Measurements from ENCODE around the gene GJB3.

GJB3 gene

GRCh38 chr1:34825455-34826091, 44.6 kb downstream of the GJB3 start:
- no peak for DNase-seq (ENCODE audit: low spot score)

DNA sequence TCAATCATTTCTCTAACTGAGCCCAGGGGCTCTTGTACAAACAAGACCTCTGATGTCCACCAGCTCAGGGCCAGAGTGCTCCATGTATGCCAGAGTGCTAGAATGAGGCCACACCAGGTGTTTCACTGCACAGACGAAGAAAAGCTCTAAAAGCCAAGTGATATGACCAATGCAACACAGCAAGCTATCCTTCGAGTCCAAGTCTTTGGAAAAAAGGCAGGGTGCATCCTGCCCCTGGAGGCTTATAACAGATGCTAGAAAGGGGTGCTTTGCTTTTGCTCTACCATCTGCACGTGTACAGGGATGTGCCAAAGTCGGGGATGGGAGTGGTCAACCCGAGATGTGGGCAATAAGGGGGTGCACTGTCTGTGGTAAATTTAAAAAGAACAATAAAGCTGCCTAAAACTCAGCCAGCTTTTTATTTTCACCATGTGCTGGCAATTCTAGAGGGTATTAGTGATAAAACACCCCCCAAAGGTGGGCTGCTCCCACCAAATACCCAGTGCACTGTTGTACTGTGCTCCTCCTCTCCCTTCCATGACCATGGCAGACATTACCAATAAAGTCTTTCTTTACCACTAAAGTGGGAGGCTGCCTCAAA, 46.4 kb downstream of the GJB3 start:
- DNase-seq (ENCODE audit: low spot score) = no peak

DNA sequence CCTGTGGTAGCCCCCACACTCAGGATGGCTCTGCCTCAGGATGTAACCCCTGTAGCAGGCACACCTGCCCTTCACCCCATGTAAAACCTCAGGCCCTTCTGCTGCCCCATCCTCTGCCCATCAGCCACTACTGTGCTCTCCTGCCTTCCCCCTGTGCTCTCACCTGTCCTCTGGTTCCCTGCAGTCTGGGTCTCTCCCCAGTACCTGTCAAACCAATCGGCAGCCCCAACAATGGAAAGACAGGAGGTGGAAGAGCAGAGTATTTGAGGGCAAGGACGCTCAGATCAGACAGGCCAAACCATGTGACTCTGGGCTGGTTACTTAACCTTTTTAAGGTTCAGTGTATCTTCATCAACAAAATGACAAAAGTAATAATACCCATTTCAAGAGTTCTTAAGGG, 47.6 kb downstream of the GJB3 start:
- DNase-seq (ENCODE audit: low spot score) = no peak

GRCh38 chr1:34829250-34829649, 48.2 kb downstream of the GJB3 start:
- DNase-seq (ENCODE audit: low spot score) = no peak

DNA sequence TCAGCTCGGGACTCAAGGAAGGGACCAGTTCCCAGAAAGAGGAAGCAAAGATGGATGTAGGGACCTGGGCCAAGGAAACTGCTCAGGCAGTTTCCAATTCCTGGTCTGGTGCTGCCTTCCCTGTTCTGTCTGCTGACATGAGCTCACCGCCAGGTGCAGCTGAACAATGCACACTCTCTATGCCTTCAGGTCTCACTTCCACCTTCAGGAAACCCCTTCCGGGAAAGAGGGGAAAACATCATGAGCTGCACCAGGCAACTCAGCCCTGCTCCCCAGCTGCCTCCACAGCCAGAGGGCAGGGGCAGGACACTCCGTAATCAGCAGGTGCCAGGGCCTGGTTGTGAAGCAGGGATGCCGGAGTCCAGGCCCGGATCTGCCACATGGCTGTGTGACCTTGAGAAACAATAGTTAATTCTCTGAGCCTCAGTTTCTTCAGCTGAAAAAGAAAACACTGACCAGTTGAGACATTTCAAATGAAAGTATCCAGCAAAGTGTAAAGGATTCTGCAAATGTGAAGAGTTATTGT, 50.8 kb downstream of the GJB3 start:
- DNase-seq (ENCODE audit: low spot score) = no peak

DNA sequence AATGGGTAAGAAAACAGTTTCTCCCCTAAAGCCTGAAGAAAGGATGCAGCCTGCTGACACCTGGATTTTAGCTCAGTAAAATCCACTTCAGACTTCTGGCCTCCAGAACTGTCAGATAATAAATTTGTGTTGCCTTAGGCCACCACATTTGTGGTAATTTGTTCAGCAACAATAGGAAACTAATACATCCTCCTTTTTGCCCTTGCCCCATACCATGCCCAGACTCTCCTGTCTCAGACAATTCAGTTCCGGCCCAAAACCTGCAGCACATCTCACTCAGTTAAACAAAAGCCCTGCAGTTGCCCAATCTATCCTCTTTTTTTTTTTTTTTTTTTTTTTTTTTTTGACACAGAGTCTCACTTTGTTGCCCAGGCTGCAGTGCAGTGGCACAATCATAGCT, 52.7 kb downstream of the GJB3 start:
- no peak for DNase-seq (ENCODE audit: low spot score)
